ENCODE results near the gene TXN2. TPM values are rescaled to one million over a fixed set of nuclear protein-coding genes. Genes with fewer than 3 reads are reported as not detected.
A peak's percentile ranks its signal among the peaks of the same experiment; 100 is the strongest.

Gene TXN2
- total RNA-seq, 1 donor from 2014 or later: 61.0 TPM

DNA sequence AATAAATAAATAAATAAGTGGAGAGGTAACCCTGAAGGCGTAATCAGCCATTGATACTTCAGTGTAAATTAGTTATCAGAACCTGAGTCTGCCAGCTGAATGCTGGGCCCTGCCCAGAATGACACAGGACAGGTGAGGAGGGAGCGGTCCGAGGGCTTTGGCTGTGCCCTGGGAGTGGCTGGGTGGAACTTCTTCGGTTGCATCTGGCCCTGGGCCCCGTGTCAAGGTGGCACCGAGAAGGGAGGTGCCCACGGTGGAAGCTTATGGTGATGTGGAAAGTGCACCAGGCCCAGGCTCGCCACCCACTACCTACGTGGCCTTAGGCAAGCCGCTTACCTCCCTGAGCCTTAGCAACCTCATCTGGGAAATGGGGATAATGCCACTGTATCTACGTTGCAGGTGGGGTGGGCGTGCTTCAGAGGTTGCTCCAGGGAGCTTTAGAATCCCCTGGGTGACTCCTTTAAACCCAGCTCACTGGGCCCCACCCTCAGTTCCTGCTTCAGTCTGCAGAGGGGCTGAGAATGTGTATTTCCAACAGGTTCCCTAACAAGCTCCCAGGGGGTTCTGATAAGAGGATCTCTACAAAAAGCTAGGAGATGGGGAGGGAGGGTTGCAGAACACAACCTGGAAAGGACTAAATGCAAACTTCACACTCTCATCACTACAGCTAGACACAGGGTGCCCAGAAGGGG is 38.8 kb downstream of the TXN2 start:
- no peak overlapping the region for H2AFZ ChIP-seq (ENCODE audit: low read depth, low read length)
- H3K27me3 Mint-ChIP-seq (ENCODE audit: low read depth, unreplicated experiment): no peaks in the 10 kb centered on the region
- peaks cover 2% of the 10 kb centered on the region for H3K9me3 Mint-ChIP-seq (ENCODE audit: unreplicated experiment)
- no peaks in the 10 kb centered on the region for H3K36me3 Mint-ChIP-seq (ENCODE audit: low read depth, unreplicated experiment)
- FAIRE-seq (no peak), DNase-seq (ENCODE audit: low read depth) (no peak)
- peaks cover 50% of the 10 kb centered on the region for H3K4me1 ChIP-seq (ENCODE audit: insufficient read depth, low read length)
- no peaks in the 10 kb centered on the region for H4K20me1 ChIP-seq (ENCODE audit: insufficient read depth, low read length)
- H3K4me1 Mint-ChIP-seq (ENCODE audit: low read depth, unreplicated experiment): peaks cover 40% of the 10 kb centered on the region
- TF ChIP-seq, protein P1, sequence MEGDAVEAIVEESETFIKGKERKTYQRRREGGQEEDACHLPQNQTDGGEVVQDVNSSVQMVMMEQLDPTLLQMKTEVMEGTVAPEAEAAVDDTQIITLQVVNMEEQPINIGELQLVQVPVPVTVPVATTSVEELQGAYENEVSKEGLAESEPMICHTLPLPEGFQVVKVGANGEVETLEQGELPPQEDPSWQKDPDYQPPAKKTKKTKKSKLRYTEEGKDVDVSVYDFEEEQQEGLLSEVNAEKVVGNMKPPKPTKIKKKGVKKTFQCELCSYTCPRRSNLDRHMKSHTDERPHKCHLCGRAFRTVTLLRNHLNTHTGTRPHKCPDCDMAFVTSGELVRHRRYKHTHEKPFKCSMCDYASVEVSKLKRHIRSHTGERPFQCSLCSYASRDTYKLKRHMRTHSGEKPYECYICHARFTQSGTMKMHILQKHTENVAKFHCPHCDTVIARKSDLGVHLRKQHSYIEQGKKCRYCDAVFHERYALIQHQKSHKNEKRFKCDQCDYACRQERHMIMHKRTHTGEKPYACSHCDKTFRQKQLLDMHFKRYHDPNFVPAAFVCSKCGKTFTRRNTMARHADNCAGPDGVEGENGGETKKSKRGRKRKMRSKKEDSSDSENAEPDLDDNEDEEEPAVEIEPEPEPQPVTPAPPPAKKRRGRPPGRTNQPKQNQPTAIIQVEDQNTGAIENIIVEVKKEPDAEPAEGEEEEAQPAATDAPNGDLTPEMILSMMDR (IDR thresholded peaks at IDR 0.05; ENCODE audit: insufficient read depth, low read depth, low read length): no peak
- TF ChIP-seq EZH2 (IDR thresholded peaks at IDR 0.05; ENCODE audit: insufficient read depth, low read length): no peak
- no peak overlapping the region for H3K27ac ChIP-seq (ENCODE audit: low read depth, low read length)
- H3K4me2 ChIP-seq (ENCODE audit: low read length): no peak overlapping the region
- H3K4me3 Mint-ChIP-seq (ENCODE audit: unreplicated experiment): no peak overlapping the region
- no peaks in the 10 kb centered on the region for H3K9me3 ChIP-seq (ENCODE audit: insufficient read depth, low read depth, low read length)
- H3K9ac ChIP-seq (ENCODE audit: low read length): no peak overlapping the region
- H3K27ac Mint-ChIP-seq (ENCODE audit: unreplicated experiment): peak overlapping the region; percentile 41
- no peak overlapping the region for H3K4me3 ChIP-seq (ENCODE audit: insufficient read depth, low read depth, low read length)
- no peaks in the 10 kb centered on the region for H3K79me2 ChIP-seq (ENCODE audit: insufficient read depth, low read length)
- no peaks in the 10 kb centered on the region for H3K36me3 ChIP-seq (ENCODE audit: insufficient read depth, low read length)
- H3K27me3 ChIP-seq (ENCODE audit: insufficient read depth, low read length): no peaks in the 10 kb centered on the region

DNA sequence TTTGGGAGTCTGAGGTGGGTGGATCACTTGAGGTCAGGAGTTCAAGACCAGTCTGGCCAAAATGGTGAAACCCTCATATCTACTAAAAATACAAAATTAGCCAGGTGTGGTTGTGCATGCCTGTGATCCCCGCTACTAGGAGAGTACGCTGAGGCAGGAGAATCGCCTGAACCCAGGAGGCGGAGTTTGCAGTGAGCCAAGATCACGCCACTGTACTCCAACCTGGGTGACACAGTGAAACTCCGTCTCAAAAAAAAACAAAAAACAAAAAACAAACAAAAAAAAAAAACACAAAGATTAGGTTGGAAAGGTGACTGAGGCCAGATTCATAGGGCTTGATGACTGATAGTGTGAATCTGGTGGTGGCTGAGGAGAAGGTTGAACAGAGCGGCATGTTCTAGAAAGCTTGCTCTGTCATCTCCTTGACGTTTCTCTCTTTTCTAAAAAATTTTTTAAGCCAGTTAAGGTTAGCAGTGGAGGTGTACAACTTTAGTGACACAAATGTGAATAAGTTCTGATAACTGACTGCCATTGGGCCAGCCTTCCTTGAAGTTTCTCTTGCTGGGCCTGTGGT is 40.9 kb downstream of the TXN2 start:
- Histone ChIP-seq H3K4me1 (ENCODE audit: insufficient read depth, low read length) (peaks cover 49% of the 10 kb centered on the region), H3K79me2 (ENCODE audit: insufficient read depth, low read length) (no peaks in the 10 kb centered on the region), H3K36me3 (ENCODE audit: insufficient read depth, low read length) (no peaks in the 10 kb centered on the region), H4K20me1 (ENCODE audit: insufficient read depth, low read length) (no peaks in the 10 kb centered on the region), H3K4me3 (ENCODE audit: insufficient read depth, low read depth, low read length) (no peak overlapping the region), H3K4me2 (ENCODE audit: low read length) (peak overlapping the region; percentile 26), H3K9me3 (ENCODE audit: insufficient read depth, low read depth, low read length) (no peaks in the 10 kb centered on the region), H3K9ac (ENCODE audit: low read length) (peak overlapping the region; percentile 50), H3K27ac (ENCODE audit: low read depth, low read length) (peak overlapping the region; percentile 79), H3K27me3 (ENCODE audit: insufficient read depth, low read length) (no peaks in the 10 kb centered on the region), H2AFZ (ENCODE audit: low read depth, low read length) (peak overlapping the region; percentile 40)
- peak; percentile 32 for FAIRE-seq
- Mint-ChIP-seq H3K27ac (ENCODE audit: unreplicated experiment) (peak overlapping the region; percentile 86), H3K4me1 (ENCODE audit: low read depth, unreplicated experiment) (peaks cover 48% of the 10 kb centered on the region), H3K9me3 (ENCODE audit: unreplicated experiment) (peaks cover 2% of the 10 kb centered on the region), H3K36me3 (ENCODE audit: low read depth, unreplicated experiment) (no peaks in the 10 kb centered on the region), H3K27me3 (ENCODE audit: low read depth, unreplicated experiment) (no peaks in the 10 kb centered on the region), H3K4me3 (ENCODE audit: unreplicated experiment) (no peak overlapping the region)
- DNase-seq (ENCODE audit: low read depth): no peak
- TF ChIP-seq, protein P1 (IDR thresholded peaks at IDR 0.05; ENCODE audit: insufficient read depth, low read depth, low read length): no peak
- TF ChIP-seq EZH2 (IDR thresholded peaks at IDR 0.05; ENCODE audit: insufficient read depth, low read length): no peak
